Stomach (tissue), 4 donors: ENCODE measurements around the gene FBXO44.

Experiments
- EP300 ChIP-seq: sonication (generic); formaldehyde crosslinking; IDR thresholded peaks from one replicate; pipeline ENCODE4 v1.6.1; 2017; ENCODE audit warnings: antibody characterized with exemption
- POLR2A ChIP-seq, 4 donors: fragments of 450-650 bp; IDR thresholded peaks; one replicate each; pipeline ENCODE4 v1.6.1; 2016; ENCODE audit warnings: antibody characterized with exemption in 4 of 4, control low read depth in 2 of 4, mild to moderate bottlenecking in 1 of 4, moderate library complexity in 1 of 4
- POLR2AphosphoS5 ChIP-seq, 3 donors: sonication (generic); formaldehyde crosslinking; IDR thresholded peaks; one replicate each; pipeline ENCODE4 v1.6.1; 2016; ENCODE audit warnings: antibody characterized with exemption in 3 of 3
- TF ChIP-seq, protein P1 (sequence below), 7 experiments: fragments of 450-650 bp in 4 of 7; fragments of 200-600 bp in 3 of 7; sonication (generic) in 3 of 7; IDR thresholded peaks; one replicate each; pipeline ENCODE4 v1.5.1; 2016 to 2019; ENCODE audit warnings: antibody characterized with exemption in 7 of 7, control low read depth in 2 of 7, mild to moderate bottlenecking in 1 of 7

- TF ChIP-seq, protein P1, sequence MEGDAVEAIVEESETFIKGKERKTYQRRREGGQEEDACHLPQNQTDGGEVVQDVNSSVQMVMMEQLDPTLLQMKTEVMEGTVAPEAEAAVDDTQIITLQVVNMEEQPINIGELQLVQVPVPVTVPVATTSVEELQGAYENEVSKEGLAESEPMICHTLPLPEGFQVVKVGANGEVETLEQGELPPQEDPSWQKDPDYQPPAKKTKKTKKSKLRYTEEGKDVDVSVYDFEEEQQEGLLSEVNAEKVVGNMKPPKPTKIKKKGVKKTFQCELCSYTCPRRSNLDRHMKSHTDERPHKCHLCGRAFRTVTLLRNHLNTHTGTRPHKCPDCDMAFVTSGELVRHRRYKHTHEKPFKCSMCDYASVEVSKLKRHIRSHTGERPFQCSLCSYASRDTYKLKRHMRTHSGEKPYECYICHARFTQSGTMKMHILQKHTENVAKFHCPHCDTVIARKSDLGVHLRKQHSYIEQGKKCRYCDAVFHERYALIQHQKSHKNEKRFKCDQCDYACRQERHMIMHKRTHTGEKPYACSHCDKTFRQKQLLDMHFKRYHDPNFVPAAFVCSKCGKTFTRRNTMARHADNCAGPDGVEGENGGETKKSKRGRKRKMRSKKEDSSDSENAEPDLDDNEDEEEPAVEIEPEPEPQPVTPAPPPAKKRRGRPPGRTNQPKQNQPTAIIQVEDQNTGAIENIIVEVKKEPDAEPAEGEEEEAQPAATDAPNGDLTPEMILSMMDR (IDR thresholded peaks at IDR 0.05) = no peak
- TF ChIP-seq POLR2AphosphoS5 (IDR thresholded peaks at IDR 0.05) (no peak), POLR2A (IDR thresholded peaks at IDR 0.05) (no peak), EP300 (no peak)
Observed at GRCh38 chr1:11653861-11654136, 878 bp upstream of the FBXO44 start.
